ENCODE results near the gene SPDYA. TPM values are rescaled to one million over a fixed set of nuclear protein-coding genes. Genes with fewer than 3 reads are reported as not detected.

SPDYA gene
- total RNA-seq, 1 experiment from 2014 or later: 0.19 TPM

DNA sequence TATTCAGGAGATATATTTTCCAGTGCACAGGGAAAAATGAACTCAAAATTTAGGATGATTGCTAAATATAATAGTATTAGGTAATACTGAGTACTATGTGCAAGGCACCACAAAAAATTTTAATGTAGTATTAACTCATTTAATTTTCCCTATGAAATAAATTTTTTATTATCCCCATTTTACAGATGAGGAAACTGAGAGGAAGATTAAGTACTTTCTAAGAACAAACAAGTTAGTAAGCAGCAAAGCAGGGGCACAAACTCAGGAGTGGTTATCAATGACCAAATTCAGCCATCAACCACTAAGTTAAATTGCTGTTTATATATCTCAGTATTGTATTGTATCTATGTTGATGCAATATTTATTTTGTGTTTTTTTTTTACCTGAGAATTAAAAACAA is 14.2 kb downstream of the SPDYA start:
- DNase-seq (ENCODE audit: low read depth): no peak

DNA sequence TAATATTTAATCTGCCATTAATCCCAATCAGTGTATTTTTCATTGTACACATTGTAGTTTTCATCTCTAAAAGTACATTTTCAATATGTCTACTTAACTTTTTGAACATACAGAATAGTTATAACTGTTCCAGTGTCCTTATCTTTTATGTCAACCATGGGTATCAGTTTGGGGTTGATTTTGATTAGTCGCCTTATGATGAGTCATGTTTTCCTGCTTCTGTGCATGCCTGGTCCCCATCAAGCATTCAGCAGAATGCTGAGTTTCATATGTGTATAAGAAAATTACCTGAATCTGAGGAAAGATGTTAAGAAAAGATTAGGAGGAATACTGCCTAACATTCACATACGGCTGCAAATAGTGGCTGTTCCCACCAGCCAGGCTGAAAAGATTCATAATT is 17.7 kb downstream of the SPDYA start:
- DNase-seq (ENCODE audit: low read depth): peak; percentile 9

GRCh38 chr2:28833740-28834470 is 23.3 kb downstream of the SPDYA start:
- no peak for DNase-seq (ENCODE audit: low read depth)

GRCh38 chr2:28835781-28836180 is 25.1 kb downstream of the SPDYA start:
- no peak for DNase-seq (ENCODE audit: low read depth)

- DNase-seq (ENCODE audit: low read depth): no peak
Observed at GRCh38 chr2:28838971-28839370, 28.3 kb downstream of the SPDYA start.

- no peak for DNase-seq (ENCODE audit: low read depth)
Observed at GRCh38 chr2:28842042-28842441, 31.4 kb downstream of the SPDYA start.

GRCh38 chr2:28855193-28855592 is 44.6 kb downstream of the SPDYA start:
- DNase-seq (ENCODE audit: low read depth): no peak

DNA sequence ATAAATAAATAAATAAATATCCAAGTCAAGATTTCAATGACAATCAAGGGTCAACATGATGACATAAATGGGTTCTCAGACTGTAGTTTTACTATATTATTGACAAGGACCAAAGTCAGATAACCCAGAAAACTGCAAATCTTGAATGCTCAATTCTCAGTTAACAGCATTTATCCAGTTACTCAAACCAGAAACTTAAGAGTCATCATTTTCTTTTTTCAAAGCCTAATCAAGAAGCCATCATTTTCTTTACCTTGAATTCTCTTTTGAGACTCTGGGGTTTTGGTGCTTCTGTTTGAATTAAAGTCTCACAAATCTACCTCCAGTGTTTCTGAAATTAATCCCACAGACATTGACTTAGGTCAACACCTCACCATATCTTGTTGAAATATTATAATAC is 45.3 kb downstream of the SPDYA start:
- no peak for DNase-seq (ENCODE audit: low read depth)

- no peak for DNase-seq (ENCODE audit: low read depth)
Observed at GRCh38 chr2:28868611-28869010, 58.0 kb downstream of the SPDYA start.

GRCh38 chr2:28869494-28870145 is 59.0 kb downstream of the SPDYA start:
- DNase-seq (ENCODE audit: low read depth): no peak

DNA sequence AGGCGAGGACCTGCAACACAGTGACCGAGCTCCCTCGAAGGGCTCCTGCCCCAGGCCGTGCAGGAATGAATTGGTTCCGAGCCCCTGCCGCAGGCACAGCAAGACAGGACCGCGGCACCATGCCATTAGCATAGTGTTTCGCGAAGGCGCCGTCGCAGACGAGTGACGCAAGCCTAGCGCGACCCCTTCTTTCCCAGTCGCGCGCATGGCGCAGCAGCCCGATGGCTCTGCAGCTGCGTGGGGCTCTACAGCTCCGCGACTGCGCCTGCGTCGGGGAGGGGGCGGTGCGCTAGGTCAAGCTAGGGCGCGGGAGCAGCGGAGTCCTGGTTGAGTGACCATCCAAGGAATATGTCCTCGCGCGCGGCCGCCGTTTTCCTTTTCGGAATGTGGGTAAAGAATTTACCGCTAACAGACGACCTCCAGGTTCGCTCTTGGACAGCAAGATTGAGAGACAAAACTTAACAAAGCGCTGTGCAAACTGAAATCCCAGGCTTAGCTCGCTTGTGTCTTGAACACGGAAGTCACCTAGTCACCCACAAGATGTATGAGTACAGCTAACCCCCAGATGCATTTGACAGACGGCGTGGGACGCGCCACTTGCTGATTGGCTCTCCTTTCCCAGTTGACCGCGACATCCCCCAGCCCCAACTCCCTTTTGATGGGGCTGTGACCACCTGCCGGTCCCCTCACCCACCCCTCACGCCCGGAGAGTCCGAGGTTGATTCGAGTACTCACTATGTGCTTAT is 59.7 kb downstream of the SPDYA start, which contains the start of gene TRMT61B:
Gene TRMT61B, minus strand, starts transcription at position 164 of the 746 bp plus-strand sequence. Its CDS starts 32 bp downstream, at position 132.
- peak; percentile 92 for DNase-seq (ENCODE audit: low read depth)

GRCh38 chr2:28871620-28872019 is 61.0 kb downstream of the SPDYA start:
- DNase-seq (ENCODE audit: low read depth): no peak

- DNase-seq (ENCODE audit: low read depth): no peak
Observed at GRCh38 chr2:28880193-28880592, 69.6 kb downstream of the SPDYA start.

GRCh38 chr2:28893488-28893887 is 82.9 kb downstream of the SPDYA start:
- no peak for DNase-seq (ENCODE audit: low read depth)

DNA sequence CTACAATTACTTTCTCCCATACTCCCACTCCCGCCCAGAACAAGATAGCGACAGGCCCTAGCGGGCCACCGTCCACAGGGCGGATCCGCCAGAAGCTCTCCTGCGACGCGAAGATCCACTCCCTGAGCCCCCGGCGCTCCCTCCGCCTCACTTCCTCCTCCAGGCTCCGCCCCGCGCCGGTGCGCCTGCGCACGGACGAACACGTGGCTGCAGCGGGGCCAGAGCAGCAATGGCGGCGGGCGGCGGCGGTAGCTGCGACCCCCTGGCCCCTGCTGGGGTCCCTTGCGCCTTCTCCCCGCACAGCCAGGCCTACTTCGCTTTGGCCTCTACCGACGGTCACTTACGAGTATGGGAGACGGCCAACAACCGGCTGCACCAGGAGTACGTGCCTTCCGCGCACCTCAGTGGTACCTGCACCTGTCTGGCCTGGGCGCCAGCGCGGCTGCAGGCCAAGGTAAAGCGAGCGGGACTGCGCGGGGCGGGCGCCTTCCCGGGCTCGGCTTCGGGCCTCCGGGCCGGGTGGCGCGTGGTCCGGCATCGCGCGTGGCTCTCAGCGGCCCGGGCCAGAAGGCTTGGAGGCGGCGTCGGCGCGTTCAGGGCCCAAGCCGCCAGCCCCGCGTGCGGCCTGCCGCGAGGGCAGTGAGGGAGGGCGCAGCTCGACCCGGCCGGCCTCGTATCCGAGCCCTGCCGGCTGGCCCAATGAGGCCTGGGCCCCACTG is 84.0 kb downstream of the SPDYA start, which contains the start of gene WDR43:
Gene WDR43, plus strand, starts transcription at position 198 of the 719 bp plus-strand sequence. Its CDS starts 32 bp downstream, at position 230.
- DNase-seq (ENCODE audit: low read depth): peak; percentile 100

- DNase-seq (ENCODE audit: low read depth): peak; percentile 46
Observed at GRCh38 chr2:28895189-28895893, 84.7 kb downstream of the SPDYA start.

DNA sequence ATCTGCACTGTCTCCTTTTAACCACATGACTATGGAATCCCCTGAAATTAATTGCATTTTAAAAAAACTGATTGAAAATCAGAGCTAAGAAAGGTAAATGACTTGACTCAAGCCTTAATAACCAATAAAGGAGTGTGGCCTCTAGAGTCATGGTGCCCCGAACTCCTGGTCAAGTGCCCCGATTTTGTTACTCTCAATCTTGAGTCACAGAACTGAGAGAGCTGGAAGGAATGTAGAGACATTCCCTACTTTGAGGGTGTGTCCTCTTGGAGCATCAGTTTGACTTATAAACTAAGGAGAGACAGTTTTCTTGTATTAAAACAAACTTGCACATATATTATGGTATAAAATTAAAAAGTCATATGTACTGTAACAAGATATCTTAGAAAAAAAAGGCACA is 86.3 kb downstream of the SPDYA start:
- peak; percentile 54 for DNase-seq (ENCODE audit: low read depth)

GRCh38 chr2:28898048-28898447 is 87.4 kb downstream of the SPDYA start:
- no peak for DNase-seq (ENCODE audit: low read depth)
